ENCODE measurements around the gene DAG1. TPM values are rescaled to one million over a fixed set of nuclear protein-coding genes. Genes with fewer than 3 reads are reported as not detected.

DAG1 gene
- total and polyA plus RNA-seq, 10 of the 15 experiments (the other 5 are each of a cell fraction or from before 2014, with no cell fraction given), result 0.33 to 16.3 (median 9.2) TPM

DNA sequence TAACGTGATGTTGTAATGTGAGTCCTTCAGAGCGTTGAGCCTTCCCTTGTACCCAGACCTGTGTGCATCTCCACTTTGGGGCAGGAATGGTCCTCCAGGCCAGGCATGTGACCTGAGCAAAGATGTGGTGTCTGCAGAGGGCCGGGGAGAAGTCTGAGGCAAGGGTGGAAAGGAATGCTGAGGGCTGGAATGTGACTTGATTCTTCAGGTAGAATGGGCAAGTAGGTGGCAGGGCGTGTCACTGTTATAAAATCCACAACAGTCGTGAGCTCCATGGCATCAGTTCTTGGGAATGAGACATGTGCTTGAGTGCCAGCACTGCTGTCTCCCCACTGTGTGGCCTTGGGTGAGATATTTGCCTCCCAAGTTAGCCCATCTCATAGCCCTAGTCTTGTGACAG lies 60.2 kb downstream of the DAG1 start (continued):
- TF ChIP-seq SRF (IDR thresholded peaks at IDR 0.05; ENCODE audit: low read depth in 2 of 2, low read length in 2 of 2) (no peak), MEF2B (IDR thresholded peaks at IDR 0.05; ENCODE audit: partially characterized antibody, poor library complexity, severe bottlenecking) (no peak), BACH1 (IDR thresholded peaks at IDR 0.05; ENCODE audit: borderline replicate concordance) (no peak), TCF3 (IDR thresholded peaks at IDR 0.05; ENCODE audit: borderline replicate concordance, insufficient read depth, low read depth, low read length) (no peak)
- TF ChIP-seq, protein P1, sequence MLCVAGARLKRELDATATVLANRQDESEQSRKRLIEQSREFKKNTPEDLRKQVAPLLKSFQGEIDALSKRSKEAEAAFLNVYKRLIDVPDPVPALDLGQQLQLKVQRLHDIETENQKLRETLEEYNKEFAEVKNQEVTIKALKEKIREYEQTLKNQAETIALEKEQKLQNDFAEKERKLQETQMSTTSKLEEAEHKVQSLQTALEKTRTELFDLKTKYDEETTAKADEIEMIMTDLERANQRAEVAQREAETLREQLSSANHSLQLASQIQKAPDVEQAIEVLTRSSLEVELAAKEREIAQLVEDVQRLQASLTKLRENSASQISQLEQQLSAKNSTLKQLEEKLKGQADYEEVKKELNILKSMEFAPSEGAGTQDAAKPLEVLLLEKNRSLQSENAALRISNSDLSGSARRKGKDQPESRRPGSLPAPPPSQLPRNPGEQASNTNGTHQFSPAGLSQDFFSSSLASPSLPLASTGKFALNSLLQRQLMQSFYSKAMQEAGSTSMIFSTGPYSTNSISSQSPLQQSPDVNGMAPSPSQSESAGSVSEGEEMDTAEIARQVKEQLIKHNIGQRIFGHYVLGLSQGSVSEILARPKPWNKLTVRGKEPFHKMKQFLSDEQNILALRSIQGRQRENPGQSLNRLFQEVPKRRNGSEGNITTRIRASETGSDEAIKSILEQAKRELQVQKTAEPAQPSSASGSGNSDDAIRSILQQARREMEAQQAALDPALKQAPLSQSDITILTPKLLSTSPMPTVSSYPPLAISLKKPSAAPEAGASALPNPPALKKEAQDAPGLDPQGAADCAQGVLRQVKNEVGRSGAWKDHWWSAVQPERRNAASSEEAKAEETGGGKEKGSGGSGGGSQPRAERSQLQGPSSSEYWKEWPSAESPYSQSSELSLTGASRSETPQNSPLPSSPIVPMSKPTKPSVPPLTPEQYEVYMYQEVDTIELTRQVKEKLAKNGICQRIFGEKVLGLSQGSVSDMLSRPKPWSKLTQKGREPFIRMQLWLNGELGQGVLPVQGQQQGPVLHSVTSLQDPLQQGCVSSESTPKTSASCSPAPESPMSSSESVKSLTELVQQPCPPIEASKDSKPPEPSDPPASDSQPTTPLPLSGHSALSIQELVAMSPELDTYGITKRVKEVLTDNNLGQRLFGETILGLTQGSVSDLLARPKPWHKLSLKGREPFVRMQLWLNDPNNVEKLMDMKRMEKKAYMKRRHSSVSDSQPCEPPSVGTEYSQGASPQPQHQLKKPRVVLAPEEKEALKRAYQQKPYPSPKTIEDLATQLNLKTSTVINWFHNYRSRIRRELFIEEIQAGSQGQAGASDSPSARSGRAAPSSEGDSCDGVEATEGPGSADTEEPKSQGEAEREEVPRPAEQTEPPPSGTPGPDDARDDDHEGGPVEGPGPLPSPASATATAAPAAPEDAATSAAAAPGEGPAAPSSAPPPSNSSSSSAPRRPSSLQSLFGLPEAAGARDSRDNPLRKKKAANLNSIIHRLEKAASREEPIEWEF (IDR thresholded peaks at IDR 0.05; ENCODE audit: insufficient replicate concordance, low read depth, low read length), result no peak

DNA sequence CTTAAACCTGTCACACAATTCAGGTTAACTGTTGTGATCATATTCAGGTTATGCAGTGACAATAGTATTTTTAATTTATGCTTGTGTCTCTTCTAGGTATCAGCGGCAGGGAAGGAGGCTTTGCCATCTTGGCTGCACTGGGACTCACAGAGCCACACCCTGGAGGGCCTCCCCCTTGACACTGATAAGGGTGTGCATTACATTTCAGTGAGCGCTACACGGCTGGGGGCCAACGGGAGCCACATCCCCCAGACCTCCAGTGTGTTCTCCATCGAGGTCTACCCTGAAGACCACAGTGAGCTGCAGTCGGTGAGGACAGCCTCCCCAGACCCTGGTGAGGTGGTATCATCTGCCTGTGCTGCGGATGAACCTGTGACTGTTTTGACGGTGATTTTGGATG lies 60.6 kb downstream of the DAG1 start:
- in situ Hi-C loops (cut with MboI), result loop anchor here (10.0 kb wide), 1 partner anchor 144 kb away; the partner anchor contains the start of gene APEH
- no peak overlapping the region for H3K27ac ChIP-seq (ENCODE audit: control insufficient read depth, insufficient read depth)
- FAIRE-seq (no peak), ATAC-seq (no peak), DNase-seq (ENCODE audit: low read depth, low spot score) (no peak)
- WGBS (ENCODE audit: insufficient coverage, insufficient replicate concordance, low lambda C conversion rate, missing lambda C conversion rate), result 91% methylated on average over 8 of the region's 8 CpGs
- ChIA-PET POLR2A (interaction anchor here (0.6 to 1.1 kb wide), 2 partner anchors 9 to 252 kb away, joined by 3 read pairs; no protein-coding TSS in a partner anchor), CTCF (interaction anchor here (1.4 kb wide), 1 partner anchor 9 kb away, joined by 3 read pairs; no protein-coding TSS in a partner anchor), RAD21 (ENCODE audit: unreplicated experiment) (interaction anchor here (1.0 kb wide), 1 partner anchor 9 kb away, joined by 3 read pairs; no protein-coding TSS in a partner anchor), SMC1A (ENCODE audit: uncharacterized antibody, unreplicated experiment) (no interaction called here)
- H4K20me1 ChIP-seq (ENCODE audit: control insufficient read depth, insufficient read depth), result no peaks in the 10 kb centered on the region; the same call in 1 of the 2 replicates
- H3K36me3 ChIP-seq (ENCODE audit: control insufficient read depth in 2 of 2, insufficient read depth in 2 of 2, low read length in 1 of 2), result peaks cover 3 to 19% of the 10 kb centered on the region in 2 experiments; a peak in 3 of 4 replicates
- H2AFZ ChIP-seq (ENCODE audit: control insufficient read depth, low read depth, low read length), result no peak overlapping the region
- H3K27me3 ChIP-seq (replicated peaks in 1 of 2; ENCODE audit: control insufficient read depth in 2 of 2, insufficient read depth in 2 of 2, low read length in 1 of 2), result no peaks in the 10 kb centered on the region
- H3K4me1 ChIP-seq (ENCODE audit: control insufficient read depth, insufficient read depth, low read length), result no peaks in the 10 kb centered on the region
- intact Hi-C loops (cut with micrococcal nuclease; ENCODE audit: unreplicated experiment), result no loop called here
- H3K9ac ChIP-seq (ENCODE audit: control insufficient read depth, insufficient read depth, low read length), result no peak overlapping the region
- no TSS peak for BruUV-seq (replicated peaks)
- H3K79me2 ChIP-seq (ENCODE audit: control insufficient read depth, insufficient read depth, low read length), result no peaks in the 10 kb centered on the region
- no peaks in the 10 kb centered on the region for H3K9me3 ChIP-seq (replicated peaks; ENCODE audit: control insufficient read depth, insufficient read depth, low read length)
- H3K4me3 ChIP-seq, result no peak overlapping the region
- H3K4me2 ChIP-seq (ENCODE audit: control insufficient read depth, insufficient read depth), result no peak overlapping the region
- TF ChIP-seq ZNF217 (IDR thresholded peaks at IDR 0.05) (no peak), NFYB (IDR thresholded peaks at IDR 0.05; ENCODE audit: insufficient read depth, low read depth, low read length) (no peak), NR2C1 (IDR thresholded peaks at IDR 0.05) (no peak), RUNX3 (IDR thresholded peaks at IDR 0.05; ENCODE audit: low read length) (no peak), TBL1XR1 (IDR thresholded peaks at IDR 0.05; ENCODE audit: low read depth, low read length) (no peak), ZNF384 (IDR thresholded peaks at IDR 0.05; ENCODE audit: borderline replicate concordance, low read depth, low read length) (no peak), CHD1 (IDR thresholded peaks at IDR 0.05; ENCODE audit: low read depth, low read length) (no peak)
- TF ChIP-seq, protein P2, sequence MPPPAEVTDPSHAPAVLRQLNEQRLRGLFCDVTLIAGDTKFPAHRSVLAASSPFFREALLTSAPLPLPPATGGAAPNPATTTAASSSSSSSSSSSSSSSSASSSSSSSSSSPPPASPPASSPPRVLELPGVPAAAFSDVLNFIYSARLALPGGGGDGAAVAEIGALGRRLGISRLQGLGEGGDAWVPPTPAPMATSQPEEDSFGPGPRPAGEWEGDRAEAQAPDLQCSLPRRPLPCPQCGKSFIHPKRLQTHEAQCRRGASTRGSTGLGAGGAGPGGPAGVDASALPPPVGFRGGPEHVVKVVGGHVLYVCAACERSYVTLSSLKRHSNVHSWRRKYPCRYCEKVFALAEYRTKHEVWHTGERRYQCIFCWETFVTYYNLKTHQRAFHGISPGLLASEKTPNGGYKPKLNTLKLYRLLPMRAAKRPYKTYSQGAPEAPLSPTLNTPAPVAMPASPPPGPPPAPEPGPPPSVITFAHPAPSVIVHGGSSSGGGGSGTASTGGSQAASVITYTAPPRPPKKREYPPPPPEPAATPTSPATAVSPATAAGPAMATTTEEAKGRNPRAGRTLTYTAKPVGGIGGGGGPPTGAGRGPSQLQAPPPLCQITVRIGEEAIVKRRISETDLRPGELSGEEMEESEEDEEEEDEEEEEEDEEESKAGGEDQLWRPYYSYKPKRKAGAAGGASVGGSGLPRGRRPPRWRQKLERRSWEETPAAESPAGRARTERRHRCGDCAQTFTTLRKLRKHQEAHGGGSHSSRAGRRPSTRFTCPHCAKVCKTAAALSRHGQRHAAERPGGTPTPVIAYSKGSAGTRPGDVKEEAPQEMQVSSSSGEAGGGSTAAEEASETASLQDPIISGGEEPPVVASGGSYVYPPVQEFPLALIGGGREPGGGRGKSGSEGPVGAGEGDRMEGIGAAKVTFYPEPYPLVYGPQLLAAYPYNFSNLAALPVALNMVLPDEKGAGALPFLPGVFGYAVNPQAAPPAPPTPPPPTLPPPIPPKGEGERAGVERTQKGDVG (CRISPR knock-in tag; IDR thresholded peaks at IDR 0.05), result no peak
- TF ChIP-seq, protein P3, sequence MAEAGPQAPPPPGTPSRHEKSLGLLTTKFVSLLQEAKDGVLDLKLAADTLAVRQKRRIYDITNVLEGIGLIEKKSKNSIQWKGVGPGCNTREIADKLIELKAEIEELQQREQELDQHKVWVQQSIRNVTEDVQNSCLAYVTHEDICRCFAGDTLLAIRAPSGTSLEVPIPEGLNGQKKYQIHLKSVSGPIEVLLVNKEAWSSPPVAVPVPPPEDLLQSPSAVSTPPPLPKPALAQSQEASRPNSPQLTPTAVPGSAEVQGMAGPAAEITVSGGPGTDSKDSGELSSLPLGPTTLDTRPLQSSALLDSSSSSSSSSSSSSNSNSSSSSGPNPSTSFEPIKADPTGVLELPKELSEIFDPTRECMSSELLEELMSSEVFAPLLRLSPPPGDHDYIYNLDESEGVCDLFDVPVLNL (IDR thresholded peaks at IDR 0.05; ENCODE audit: low read depth, low read length), result no peak

Measured in GM12878 (cell line).